ENCODE measurements around the gene CFAP157.

DNA sequence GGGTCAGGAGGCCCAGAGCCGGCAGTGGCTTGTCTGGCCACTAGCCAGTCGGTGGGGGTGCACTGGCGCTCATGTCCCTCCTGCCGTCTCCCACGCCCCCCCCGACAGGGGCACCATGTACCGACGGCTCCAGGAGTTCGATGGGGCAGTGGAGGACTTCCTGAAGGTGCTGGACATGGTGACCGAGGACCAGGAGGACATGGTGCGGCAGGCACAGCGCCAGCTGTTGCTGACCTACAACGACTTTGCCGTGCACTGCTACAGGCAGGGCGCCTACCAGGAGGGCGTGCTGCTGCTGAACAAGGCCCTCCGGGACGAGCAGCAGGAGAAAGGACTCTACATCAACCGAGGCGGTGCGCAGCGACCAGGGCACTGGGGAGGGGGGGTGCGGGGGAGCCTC is 17.2 kb downstream of the CFAP157 start:
- TF ChIP-seq ZNF546 (CRISPR knock-in tag; conservative IDR thresholded peaks at IDR 0.05) (no peak), MXD4 (CRISPR knock-in tag; IDR thresholded peaks at IDR 0.05) (no peak), EED (CRISPR knock-in tag; IDR thresholded peaks at IDR 0.05) (no peak), TBX2 (CRISPR knock-in tag; IDR thresholded peaks at IDR 0.05; ENCODE audit: borderline replicate concordance) (no peak)
- TF ChIP-seq, protein P1, sequence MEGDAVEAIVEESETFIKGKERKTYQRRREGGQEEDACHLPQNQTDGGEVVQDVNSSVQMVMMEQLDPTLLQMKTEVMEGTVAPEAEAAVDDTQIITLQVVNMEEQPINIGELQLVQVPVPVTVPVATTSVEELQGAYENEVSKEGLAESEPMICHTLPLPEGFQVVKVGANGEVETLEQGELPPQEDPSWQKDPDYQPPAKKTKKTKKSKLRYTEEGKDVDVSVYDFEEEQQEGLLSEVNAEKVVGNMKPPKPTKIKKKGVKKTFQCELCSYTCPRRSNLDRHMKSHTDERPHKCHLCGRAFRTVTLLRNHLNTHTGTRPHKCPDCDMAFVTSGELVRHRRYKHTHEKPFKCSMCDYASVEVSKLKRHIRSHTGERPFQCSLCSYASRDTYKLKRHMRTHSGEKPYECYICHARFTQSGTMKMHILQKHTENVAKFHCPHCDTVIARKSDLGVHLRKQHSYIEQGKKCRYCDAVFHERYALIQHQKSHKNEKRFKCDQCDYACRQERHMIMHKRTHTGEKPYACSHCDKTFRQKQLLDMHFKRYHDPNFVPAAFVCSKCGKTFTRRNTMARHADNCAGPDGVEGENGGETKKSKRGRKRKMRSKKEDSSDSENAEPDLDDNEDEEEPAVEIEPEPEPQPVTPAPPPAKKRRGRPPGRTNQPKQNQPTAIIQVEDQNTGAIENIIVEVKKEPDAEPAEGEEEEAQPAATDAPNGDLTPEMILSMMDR (CRISPR knock-in tag; IDR thresholded peaks at IDR 0.05), result no peak
